ENCODE results near the gene STX8.

- TF ChIP-seq EZH2 (IDR thresholded peaks at IDR 0.05; ENCODE audit: borderline replicate concordance, low read depth, low read length, severe bottlenecking): no peak
- TF ChIP-seq CTCF (IDR thresholded peaks at IDR 0.05; ENCODE audit: borderline replicate concordance, extremely low read depth, low read length, poor library complexity, severe bottlenecking): peak; percentile 75
These were observed 283.6 kb downstream of the STX8 start for GRCh38 chr17:9291912-9292560.

Data from DND-41 (cell line).